NCI-H146 (cell line): ENCODE measurements around the gene ADAMTS13.

ENCODE experiments used
- DNase-seq: peaks from one replicate; lab custom pipeline; 2025; lab: John Stamatoyannopoulos, UW

Gene ADAMTS13

DNA sequence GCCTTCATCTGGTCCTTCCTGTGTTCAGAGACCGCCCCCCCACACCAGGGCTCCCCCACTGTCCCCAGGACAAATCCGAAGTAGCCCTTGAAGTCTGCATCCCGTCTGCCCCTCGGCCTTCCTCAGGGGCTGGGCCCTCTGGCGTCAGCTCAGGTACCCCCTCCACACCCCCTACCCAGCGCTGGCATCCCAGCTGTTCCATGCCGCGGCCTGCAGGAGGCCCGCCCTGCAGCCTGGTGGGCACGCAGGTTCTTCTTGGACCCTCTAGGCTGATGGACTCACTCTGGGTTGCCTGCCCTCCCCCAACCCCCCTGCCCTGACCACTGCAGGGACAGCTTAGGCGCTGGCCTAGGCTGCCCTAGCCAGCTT, 50.1 kb downstream of the ADAMTS13 start:
- no peak for DNase-seq

GRCh38 chr9:133472753-133473378, 50.7 kb downstream of the ADAMTS13 start:
- DNase-seq = no peak

- DNase-seq = no peak
Measured at GRCh38 chr9:133473743-133474142, 51.6 kb downstream of the ADAMTS13 start.

- DNase-seq = no peak
Measured at GRCh38 chr9:133474215-133474614, 52.0 kb downstream of the ADAMTS13 start.

- no peak for DNase-seq
Measured at GRCh38 chr9:133474853-133475252, 52.7 kb downstream of the ADAMTS13 start.

DNA sequence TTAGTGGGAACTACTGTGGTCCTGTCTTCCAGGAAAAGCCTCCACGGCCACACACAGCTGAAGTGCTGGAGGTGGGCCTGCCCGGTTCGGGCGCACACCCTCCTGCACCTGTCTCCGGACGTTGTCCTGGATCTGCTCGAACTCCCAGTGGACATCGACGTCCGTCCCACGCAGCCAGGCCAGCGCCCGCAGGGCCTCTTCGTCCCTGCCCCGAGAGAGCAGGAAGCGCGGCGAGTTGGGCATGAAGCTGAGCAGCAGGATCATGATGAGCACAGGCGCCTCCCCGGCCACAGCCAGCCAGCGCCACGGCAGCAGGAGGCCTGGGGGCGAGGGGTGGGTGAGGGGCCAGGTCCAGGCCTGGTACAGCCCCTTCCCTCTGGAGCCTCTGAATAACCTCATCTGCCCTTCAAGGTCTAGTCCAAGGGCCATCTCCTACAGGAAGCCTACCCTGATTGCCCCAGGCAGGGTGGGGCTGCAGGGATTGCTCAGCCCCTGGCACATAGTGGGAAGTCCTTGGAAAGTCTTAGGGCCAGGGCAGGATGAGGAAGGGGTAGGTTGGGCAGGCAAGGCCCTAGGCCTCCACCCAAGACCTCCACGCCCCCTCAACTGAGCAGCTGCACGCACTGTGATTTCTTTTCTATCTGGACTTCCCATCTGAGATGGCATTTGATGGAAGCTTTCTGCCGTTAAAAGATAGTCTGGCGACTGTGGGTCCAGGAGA, 53.3 kb downstream of the ADAMTS13 start:
- DNase-seq = no peak

DNA sequence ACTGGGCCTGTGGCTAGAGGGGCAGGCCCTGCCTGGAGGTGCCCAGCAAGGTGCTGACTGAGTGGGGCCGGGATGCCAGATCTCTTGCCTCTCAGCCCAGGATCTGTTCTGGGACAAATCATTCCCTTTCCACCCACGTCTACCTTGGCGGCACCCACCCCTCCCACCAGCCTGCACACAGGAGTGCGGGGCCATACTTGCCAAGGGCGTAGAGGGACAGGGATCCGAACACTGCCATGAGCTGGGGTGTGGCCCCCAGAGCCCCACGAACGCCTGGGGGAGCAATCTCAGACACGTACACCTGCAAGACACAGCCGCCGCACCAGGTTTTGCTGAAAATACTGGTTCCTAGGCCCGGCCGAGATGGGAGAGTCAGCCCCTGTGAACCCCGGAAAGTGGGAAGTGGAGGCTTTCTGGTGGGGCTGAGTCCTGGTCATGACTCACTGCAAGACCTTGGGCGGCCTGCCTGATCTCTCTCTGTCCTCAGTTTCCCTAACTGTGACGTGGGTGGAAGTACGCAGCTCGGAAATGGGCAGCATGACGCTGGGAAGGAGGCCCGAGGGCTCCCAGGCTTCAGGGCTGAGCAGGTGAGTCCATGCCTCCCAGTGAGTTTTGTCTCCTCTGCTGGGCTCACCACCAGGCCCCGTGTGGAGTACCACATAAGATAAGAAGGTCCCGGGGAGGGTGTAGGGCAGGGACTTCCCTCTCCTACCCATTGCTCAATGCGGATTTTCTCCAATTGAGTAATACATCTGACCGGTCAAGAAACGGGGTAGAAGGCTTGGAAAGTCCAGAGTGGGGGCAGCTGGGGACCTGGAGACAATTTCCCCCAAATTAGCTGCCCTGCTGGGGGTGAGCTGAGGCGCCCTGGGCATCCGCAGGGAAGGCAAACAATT, 54.1 kb downstream of the ADAMTS13 start:
- DNase-seq = no peak

GRCh38 chr9:133476941-133477340, 54.8 kb downstream of the ADAMTS13 start:
- no peak for DNase-seq

DNA sequence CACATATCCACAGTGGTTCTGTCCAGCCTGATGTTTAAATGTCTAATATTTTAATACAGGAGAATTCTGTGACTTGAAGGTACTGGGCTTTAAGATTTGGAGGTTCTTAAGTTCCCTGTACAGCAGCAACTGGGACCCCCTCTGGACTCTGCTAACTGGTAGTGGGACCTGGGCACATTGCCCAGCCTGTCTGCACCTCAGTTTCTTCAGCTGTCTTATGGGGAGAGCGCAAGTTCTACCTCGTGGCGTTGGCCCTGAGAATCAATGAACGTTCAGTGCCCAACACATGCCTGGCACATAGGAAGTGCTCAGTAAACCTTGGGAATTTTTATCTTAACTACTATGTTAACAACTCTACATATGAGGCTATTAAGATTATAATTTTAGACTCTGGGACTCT, 55.3 kb downstream of the ADAMTS13 start:
- DNase-seq = no peak

- peak; percentile 19 for DNase-seq
Measured at GRCh38 chr9:133477992-133478850, 56.1 kb downstream of the ADAMTS13 start.

DNA sequence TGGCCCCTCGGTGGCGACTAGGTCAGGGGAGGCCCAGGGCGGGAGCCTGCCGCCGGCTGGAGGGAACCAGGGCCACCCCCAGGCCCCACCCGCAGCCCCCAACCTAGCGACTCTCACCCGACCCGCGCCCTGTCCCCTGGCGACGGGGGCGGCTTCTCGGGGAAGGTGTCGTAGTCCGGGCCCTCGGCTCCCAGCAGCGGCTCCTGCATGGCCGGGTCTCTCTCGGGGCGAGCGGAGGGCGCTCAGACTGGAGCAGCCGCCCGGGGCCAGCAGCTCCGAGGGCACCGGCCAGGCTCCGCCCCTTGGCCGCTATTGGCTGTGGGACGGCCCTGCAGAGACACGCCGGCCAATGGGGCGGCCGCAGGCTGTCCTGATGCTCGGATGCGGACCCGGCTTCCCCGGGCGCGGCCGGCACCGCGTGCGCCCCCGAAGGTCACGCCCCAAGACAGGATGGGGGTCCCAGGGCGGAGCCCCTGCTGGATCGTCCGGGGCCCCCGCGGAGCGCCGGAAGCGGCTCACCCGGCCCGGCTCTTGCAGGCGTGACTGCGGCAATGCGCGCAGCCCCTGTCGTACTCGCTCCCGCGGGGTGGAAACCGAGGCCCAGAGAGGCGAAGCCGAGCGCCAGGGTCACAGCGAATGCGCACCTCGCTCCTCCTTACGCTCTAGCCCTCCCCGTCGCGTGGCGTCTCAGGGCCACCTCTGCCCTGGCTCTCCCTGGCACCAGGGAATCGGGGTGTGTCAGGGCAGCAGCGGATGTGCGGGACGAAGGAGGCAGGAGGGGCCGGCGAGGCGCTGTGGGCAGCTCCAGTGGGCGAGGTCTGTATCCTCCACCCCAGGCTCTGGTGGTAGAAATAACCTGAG, 56.9 kb downstream of the ADAMTS13 start, which contains the start of gene SLC2A6:
SLC2A6 (minus strand) TSS at position 249 of the 861 bp plus-strand sequence; CDS start at position 209, 40 bp downstream.
- peak; percentile 82 for DNase-seq

DNA sequence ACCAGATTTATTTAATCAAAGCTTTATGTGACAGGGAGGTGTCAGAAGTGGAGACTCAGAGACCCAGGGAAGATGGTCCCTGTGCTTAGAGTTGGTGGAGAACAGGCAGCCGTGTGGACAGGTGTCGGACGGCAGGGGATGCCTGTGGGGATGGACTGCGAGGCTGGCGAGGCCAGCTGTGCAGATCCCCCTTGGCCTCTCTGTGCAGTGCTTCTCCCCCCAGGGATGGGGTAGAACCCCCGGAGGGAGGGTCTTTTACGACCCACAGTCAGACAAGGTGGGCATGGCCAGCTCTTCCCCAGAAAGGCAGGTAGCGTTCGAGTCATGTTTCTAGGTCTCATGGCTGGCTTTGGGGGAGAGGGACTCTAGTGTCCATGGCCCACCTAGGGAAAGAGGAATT, 61.4 kb downstream of the ADAMTS13 start:
- no peak for DNase-seq

- DNase-seq = peak; percentile 35
Measured at GRCh38 chr9:133484671-133485437, 62.7 kb downstream of the ADAMTS13 start.

DNA sequence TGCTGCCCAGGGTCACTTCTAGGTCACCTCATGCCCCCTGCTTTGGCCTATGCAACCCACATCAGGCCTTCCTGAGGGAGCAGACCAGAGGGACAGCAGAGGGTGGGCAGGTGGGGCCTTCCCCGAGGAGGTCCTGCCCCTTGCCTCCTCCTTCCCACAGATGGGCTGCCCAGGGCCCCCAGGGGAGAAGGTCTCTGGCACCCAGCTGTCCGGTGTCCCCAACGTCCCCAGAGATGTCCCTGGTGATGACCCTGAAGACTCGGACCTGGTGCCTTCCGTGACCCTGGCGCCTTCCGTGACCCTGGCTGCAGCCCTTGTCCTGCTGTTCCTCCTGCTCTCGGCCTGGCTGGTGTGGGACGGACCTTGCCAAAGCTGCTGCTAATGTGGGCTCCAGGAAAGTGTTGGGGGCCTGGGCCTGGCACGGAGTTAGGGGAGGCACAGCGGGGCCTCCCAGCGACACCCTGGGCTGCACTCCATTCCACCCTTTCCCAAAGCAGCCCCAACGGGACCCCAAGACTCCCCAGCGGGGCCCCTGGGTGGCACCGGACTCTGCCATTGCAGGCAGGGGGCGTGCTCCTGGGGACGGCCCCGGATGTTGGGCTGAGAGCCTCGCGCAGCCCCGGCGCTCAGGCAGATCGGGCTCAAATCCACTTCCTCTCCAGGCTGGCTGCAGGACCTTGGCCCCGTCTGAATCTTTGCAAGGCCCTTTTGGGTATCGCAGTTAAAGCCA, 63.5 kb downstream of the ADAMTS13 start:
- DNase-seq = no peak

- no peak for DNase-seq
Measured at GRCh38 chr9:133487331-133487725, 65.2 kb downstream of the ADAMTS13 start.

GRCh38 chr9:133488686-133489252, 66.6 kb downstream of the ADAMTS13 start:
- no peak for DNase-seq

- no peak for DNase-seq
Measured at GRCh38 chr9:133489253-133490190, 67.4 kb downstream of the ADAMTS13 start.

DNA sequence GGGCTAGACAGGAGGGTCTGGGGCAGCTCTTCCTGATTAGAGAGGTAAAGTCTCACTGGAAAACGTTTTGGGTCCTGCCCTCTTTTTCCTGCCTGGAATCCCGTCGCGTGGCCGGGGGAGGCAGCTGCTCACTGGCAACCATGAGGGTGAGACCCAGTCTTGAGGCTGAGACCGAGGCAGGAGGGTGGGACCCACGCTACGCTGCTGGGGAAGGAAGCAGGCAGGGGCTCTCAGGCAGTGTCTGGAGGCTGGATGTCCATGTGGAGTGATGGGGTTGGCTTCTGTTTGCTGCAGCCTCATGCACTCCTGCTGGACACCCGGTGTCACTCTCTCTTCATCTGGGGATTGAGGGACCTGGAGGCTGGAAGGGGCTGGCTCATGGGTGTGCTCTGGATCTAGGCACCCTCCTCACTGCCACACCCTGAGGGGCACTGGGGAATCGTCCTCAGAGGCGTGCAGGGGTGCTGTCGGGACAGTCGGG, 68.1 kb downstream of the ADAMTS13 start:
- no peak for DNase-seq
